GM23338 (cell line): ENCODE data around the gene TNPO1.

Experiments used
- CREB1 ChIP-seq: fragments of 250-450 bp; sonication (Bioruptor Pico); IDR thresholded peaks from 2 replicates; pipeline ENCODE4 v1.5.0; 2020; ENCODE audit warnings: low read depth, mild to moderate bottlenecking, moderate library complexity
- EZH2 ChIP-seq: fragments of 200-600 bp; sonication (generic); IDR thresholded peaks from one replicate; pipeline ENCODE4 v1.8.0; 2017; ENCODE audit warnings: antibody characterized with exemption, mild to moderate bottlenecking, low read depth; ENCODE audit not compliant: unreplicated experiment
- EZH2phosphoT487 ChIP-seq: fragments of 200-600 bp; sonication (generic); IDR thresholded peaks from one replicate; pipeline ENCODE4 v1.8.1; 2018; ENCODE audit warnings: antibody characterized with exemption; ENCODE audit not compliant: unreplicated experiment
- JUNB ChIP-seq: IDR thresholded peaks from one replicate; pipeline ENCODE4 v1.6.1; 2016; ENCODE audit warnings: antibody characterized with exemption; ENCODE audit not compliant: unreplicated experiment
- POLR2AphosphoS5 ChIP-seq: IDR thresholded peaks from 2 replicates; pipeline ENCODE4 v1.6.1; 2016; ENCODE audit warnings: antibody characterized with exemption, low read depth
- ZNF114 ChIP-seq: fragments of 250-450 bp; sonication (Bioruptor Pico); IDR thresholded peaks from 2 replicates; pipeline ENCODE4 v1.5.0; 2020; ENCODE audit warnings: mild to moderate bottlenecking, moderate library complexity
- TF ChIP-seq, protein P1 (sequence below), 2 experiments: fragments of 200-600 bp in 1 of 2; sonication (generic) in 1 of 2; conservative IDR thresholded peaks; 2 replicates each; pipeline versions ENCODE4 v1.5.1 to v1.6.1; 2016 to 2017; ENCODE audit warnings: antibody characterized with exemption in 2 of 2, low read depth in 2 of 2, mild to moderate bottlenecking in 2 of 2, moderate library complexity in 1 of 2
- TF ChIP-seq, protein P2 (sequence below): IDR thresholded peaks from one replicate; pipeline ENCODE4 v1.6.1; 2018; ENCODE audit warnings: antibody characterized with exemption; ENCODE audit not compliant: unreplicated experiment
- TF ChIP-seq, protein P3 (sequence below): fragments of 250-450 bp; sonication (Bioruptor Pico); IDR thresholded peaks from 2 replicates; pipeline ENCODE4 v1.5.0; 2020; ENCODE audit warnings: mild to moderate bottlenecking, moderate library complexity

DNA sequence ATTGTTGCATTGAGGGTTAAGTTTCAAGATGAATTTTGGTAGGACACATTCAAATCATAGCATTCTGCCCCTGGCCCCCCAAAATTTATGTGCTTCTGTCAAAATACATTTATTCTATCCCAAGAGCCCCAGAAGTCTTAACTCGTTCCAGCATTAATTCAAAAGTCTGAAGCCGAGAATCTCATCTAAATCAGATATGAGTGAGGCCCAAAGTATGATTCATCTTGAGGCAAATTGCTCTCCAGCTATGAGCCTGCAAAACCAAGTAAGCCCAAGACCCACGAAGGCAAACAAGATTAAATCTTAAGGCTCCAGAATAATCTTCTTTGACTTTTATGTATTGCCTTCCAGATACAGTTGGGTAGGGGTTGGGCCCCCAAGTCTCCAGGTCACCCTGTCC lies 19.2 kb downstream of the TNPO1 start:
- TF ChIP-seq, protein P1, sequence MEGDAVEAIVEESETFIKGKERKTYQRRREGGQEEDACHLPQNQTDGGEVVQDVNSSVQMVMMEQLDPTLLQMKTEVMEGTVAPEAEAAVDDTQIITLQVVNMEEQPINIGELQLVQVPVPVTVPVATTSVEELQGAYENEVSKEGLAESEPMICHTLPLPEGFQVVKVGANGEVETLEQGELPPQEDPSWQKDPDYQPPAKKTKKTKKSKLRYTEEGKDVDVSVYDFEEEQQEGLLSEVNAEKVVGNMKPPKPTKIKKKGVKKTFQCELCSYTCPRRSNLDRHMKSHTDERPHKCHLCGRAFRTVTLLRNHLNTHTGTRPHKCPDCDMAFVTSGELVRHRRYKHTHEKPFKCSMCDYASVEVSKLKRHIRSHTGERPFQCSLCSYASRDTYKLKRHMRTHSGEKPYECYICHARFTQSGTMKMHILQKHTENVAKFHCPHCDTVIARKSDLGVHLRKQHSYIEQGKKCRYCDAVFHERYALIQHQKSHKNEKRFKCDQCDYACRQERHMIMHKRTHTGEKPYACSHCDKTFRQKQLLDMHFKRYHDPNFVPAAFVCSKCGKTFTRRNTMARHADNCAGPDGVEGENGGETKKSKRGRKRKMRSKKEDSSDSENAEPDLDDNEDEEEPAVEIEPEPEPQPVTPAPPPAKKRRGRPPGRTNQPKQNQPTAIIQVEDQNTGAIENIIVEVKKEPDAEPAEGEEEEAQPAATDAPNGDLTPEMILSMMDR (conservative IDR thresholded peaks at IDR 0.05; ENCODE audit: low read depth in 2 of 2) = no peak
- TF ChIP-seq, protein P2, sequence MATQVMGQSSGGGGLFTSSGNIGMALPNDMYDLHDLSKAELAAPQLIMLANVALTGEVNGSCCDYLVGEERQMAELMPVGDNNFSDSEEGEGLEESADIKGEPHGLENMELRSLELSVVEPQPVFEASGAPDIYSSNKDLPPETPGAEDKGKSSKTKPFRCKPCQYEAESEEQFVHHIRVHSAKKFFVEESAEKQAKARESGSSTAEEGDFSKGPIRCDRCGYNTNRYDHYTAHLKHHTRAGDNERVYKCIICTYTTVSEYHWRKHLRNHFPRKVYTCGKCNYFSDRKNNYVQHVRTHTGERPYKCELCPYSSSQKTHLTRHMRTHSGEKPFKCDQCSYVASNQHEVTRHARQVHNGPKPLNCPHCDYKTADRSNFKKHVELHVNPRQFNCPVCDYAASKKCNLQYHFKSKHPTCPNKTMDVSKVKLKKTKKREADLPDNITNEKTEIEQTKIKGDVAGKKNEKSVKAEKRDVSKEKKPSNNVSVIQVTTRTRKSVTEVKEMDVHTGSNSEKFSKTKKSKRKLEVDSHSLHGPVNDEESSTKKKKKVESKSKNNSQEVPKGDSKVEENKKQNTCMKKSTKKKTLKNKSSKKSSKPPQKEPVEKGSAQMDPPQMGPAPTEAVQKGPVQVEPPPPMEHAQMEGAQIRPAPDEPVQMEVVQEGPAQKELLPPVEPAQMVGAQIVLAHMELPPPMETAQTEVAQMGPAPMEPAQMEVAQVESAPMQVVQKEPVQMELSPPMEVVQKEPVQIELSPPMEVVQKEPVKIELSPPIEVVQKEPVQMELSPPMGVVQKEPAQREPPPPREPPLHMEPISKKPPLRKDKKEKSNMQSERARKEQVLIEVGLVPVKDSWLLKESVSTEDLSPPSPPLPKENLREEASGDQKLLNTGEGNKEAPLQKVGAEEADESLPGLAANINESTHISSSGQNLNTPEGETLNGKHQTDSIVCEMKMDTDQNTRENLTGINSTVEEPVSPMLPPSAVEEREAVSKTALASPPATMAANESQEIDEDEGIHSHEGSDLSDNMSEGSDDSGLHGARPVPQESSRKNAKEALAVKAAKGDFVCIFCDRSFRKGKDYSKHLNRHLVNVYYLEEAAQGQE = no peak
- TF ChIP-seq EZH2phosphoT487 (no peak), POLR2AphosphoS5 (no peak), EZH2 (no peak), CREB1 (CRISPR knock-in tag) (no peak), JUNB (no peak), ZNF114 (CRISPR knock-in tag) (no peak)
- TF ChIP-seq, protein P3, sequence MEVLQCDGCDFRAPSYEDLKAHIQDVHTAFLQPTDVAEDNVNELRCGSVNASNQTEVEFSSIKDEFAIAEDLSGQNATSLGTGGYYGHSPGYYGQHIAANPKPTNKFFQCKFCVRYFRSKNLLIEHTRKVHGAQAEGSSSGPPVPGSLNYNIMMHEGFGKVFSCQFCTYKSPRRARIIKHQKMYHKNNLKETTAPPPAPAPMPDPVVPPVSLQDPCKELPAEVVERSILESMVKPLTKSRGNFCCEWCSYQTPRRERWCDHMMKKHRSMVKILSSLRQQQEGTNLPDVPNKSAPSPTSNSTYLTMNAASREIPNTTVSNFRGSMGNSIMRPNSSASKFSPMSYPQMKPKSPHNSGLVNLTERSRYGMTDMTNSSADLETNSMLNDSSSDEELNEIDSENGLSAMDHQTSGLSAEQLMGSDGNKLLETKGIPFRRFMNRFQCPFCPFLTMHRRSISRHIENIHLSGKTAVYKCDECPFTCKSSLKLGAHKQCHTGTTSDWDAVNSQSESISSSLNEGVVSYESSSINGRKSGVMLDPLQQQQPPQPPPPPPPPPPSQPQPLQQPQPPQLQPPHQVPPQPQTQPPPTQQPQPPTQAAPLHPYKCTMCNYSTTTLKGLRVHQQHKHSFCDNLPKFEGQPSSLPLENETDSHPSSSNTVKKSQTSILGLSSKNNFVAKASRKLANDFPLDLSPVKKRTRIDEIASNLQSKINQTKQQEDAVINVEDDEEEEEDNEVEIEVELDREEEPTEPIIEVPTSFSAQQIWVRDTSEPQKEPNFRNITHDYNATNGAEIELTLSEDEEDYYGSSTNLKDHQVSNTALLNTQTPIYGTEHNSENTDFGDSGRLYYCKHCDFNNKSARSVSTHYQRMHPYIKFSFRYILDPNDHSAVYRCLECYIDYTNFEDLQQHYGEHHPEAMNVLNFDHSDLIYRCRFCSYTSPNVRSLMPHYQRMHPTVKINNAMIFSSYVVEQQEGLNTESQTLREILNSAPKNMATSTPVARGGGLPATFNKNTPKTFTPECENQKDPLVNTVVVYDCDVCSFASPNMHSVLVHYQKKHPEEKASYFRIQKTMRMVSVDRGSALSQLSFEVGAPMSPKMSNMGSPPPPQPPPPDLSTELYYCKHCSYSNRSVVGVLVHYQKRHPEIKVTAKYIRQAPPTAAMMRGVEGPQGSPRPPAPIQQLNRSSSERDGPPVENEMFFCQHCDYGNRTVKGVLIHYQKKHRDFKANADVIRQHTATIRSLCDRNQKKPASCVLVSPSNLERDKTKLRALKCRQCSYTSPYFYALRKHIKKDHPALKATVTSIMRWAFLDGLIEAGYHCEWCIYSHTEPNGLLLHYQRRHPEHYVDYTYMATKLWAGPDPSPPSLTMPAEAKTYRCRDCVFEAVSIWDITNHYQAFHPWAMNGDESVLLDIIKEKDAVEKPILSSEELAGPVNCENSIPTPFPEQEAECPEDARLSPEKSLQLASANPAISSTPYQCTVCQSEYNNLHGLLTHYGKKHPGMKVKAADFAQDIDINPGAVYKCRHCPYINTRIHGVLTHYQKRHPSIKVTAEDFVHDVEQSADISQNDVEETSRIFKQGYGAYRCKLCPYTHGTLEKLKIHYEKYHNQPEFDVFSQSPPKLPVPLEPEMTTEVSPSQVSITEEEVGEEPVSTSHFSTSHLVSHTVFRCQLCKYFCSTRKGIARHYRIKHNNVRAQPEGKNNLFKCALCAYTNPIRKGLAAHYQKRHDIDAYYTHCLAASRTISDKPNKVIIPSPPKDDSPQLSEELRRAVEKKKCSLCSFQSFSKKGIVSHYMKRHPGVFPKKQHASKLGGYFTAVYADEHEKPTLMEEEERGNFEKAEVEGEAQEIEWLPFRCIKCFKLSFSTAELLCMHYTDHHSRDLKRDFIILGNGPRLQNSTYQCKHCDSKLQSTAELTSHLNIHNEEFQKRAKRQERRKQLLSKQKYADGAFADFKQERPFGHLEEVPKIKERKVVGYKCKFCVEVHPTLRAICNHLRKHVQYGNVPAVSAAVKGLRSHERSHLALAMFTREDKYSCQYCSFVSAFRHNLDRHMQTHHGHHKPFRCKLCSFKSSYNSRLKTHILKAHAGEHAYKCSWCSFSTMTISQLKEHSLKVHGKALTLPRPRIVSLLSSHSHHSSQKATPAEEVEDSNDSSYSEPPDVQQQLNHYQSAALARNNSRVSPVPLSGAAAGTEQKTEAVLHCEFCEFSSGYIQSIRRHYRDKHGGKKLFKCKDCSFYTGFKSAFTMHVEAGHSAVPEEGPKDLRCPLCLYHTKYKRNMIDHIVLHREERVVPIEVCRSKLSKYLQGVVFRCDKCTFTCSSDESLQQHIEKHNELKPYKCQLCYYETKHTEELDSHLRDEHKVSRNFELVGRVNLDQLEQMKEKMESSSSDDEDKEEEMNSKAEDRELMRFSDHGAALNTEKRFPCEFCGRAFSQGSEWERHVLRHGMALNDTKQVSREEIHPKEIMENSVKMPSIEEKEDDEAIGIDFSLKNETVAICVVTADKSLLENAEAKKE (CRISPR knock-in tag) = no peak
